Nucleus accumbens (tissue), 56 donors: ENCODE results near the gene VPS45.

Experiments
- DNase-seq, 56 donors: peaks; one replicate each; lab custom pipeline; 2025; lab: John Stamatoyannopoulos, UW

VPS45 gene

DNA sequence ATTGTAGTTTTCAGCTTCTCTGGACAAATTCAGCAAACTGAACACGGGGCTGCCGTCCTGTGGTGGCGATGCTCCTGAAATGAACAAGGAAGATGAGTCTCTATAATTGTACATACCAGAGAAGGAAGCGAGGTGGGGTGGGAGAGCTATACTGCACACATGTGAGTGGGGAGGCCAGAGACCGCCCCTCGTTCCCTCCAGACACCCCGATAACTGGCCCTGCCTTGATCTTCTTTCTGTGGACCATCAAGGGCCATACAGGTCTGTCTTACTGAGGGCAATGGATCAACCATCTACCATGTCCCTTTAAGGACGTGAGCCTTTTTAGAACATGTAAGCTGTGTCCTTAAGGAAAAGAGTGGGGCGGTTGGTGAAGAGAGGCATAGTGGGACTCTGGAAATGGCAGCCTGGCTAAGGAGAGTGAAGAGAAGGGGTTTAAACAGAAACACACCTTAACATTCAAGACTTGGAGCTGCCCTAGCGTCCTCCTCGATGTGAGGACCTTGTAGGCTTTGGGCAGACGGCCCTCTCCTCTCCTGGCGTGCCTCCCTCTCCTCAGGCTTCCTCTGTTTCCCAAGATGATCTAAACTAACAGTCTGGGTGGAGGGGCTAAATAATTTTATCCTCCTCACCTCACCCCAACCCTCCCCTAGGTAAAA, 88.0 kb downstream of the VPS45 start:
- no peak for DNase-seq

DNA sequence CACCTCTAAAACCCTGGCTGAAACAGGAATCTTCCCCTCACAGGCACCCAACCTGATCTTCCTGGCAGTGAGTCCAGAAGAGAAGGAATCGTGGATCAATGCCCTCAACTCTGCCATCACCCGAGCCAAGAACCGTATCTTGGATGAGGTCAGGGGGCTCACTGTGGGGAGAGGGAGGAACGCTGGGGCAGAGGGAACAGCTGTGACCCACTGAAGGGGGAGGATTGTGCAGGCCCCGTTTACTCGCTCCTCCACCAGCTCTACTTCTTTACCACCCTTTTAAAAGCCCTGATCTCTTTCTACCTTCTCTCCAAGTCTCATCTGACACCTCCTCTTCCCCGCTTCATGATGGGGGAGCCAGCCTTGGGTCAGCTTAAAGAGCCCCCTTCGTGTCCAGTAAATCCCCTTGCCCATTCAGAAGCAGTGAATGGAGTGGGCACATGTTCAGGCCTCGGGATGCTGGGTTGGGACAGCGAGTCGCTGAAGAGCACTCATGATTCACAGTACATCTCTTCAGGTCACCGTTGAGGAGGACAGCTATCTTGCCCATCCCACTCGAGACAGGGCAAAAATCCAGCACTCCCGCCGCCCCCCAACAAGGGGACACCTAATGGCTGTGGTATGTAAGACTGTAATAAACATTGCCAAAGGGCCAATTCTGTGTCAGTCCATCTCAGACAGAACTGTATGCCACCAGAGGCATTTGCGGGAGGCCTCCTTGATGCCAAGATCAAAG, 89.5 kb downstream of the VPS45 start:
- no peak for DNase-seq

GRCh38 chr1:150159550-150159949, 92.0 kb downstream of the VPS45 start:
- DNase-seq = peak in 2 of 56 donors; percentile 16 to 18

- DNase-seq = no peak
Measured at GRCh38 chr1:150160964-150161621, 93.5 kb downstream of the VPS45 start.

DNA sequence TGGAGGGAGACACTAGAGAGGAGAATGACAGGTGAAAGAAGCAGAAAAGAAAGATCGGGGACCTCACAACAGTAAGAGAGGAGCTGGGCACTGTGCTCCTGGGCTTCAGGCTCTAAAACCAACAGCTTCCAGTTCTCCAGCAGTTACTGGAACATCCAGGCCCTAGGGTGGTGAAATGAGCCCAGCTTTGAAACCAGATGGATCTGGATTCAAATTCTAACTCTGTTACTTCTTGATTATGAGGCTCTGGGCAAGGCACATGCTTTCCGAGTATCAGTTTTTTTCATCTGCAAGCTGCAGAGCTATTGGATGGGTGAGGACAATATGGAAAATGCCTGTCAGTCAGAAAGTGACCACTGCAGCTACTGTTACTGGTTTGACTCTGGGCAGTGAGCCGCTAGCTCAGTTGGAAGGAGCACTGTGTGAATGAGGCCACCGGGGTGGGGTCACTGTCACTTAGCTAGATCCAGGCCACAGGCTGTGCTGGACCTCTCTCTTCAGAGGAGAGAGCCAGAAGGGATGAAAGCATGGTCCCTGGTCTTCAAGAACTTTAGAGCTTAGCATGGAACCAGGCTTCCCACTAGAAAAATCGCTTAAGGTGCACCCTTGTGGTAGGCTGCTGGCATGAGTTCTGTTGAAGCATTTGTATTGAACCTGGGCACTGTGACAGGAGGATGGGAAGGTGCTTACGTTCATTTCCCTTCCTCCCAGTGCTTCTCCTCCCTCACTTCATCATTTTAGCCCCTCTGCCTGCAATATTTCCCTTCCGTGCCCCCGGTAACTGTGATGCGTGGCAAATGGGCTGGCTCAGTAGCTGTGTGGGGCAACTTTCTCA, 94.4 kb downstream of the VPS45 start:
- peak in 8 of 56 donors; percentile 13 to 56 (median 38) for DNase-seq

GRCh38 chr1:150162582-150162861, 94.9 kb downstream of the VPS45 start:
- DNase-seq = peak in 1 of 56 donors; percentile 49

- DNase-seq = peak in 50 of 56 donors; percentile 31 to 93 (median 74)
Measured at GRCh38 chr1:150162862-150163706, 95.5 kb downstream of the VPS45 start.

- DNase-seq = peak in 3 of 56 donors; percentile 13 to 17 (median 14)
Measured at GRCh38 chr1:150164224-150164623, 96.6 kb downstream of the VPS45 start.

DNA sequence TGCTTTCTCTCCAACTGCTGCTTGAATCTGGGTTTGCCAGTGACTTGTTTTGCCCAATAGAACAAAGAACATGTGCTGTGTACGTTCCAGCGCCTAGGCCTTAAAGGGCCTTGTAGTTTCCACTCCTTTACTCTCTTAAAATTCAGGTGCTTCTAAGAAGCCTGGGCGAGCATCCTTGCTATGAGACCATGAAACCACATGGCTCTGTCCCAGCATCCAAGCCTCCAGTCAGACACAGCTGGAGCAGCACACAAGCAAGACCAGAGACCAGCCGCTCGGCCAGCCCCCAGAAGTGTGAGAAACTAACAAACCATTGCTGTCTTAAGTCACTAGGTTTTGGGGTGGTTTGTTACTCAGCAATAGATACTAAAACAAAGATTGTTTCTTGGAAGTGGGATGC, 97.2 kb downstream of the VPS45 start:
- no peak for DNase-seq

DNA sequence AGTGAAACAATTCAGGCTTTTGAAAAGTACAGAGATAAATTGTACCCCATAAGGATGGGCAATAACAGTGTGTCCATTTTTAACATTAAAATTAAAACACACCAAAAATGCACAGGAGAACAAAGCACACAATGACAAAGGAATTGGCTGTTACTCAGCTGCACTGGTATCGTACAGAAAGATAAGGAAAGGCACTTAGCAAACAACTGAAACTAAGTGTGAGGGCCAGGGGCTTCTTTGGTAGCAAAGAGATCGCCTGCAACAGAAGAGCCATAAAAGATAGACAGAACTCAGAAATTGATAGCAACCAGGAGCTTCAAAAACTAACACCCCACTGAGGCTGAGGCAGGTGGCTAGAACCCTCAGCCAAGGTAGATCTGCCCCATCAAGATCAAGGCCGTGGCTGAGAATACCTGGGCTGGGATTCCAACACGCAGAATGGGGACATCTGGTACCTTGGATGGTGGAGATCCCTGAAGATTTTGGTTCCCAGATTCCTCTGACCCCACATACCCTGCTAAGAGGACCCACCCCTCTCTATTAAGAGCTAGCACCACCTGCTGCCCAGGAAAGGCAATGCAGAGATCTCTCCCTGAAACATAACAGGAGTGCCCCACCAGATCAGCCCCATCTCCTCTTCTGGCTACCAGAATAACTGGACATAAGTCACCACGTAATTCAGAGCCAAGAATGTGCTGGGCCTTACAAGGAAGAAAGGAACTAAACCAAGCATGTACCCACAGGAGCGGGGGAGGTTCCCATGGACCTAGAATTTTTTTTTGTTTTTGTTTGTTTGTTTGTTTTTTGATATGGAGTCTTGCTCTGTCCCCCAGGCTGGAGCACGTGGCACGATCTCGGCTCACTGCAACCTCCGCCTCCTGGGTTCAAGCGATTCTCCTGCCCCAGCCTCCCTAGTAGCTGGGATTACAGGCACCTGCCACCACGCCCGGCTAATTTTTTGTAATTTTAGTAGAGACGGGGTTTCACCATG, 98.3 kb downstream of the VPS45 start:
- peak in 13 of 56 donors; percentile 7 to 58 (median 22) for DNase-seq

- DNase-seq = peak in 20 of 56 donors; percentile 6 to 68 (median 22)
Measured at GRCh38 chr1:150168960-150169601, 101.5 kb downstream of the VPS45 start.

GRCh38 chr1:150171801-150172200, 104.2 kb downstream of the VPS45 start:
- DNase-seq = no peak

- no peak for DNase-seq
Measured at GRCh38 chr1:150173141-150173585, 105.6 kb downstream of the VPS45 start.

DNA sequence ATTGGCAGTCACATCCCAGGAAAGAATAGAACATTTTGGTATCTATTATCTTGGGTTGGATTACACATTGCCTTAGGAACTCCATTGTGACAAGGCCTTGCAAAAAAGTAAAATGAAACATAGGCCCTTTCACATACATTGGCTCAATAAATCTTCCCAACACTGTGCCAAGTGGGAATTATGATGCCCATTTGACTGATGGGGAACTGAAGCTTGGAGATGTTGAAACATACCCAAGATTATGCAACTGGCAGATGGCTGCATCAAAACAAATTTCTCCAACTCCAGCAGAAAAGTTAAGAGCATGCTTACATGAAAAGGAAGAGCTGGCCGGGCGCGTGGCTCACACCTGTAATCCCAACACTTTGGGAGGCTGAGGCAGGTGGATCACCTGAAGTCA, 109.0 kb downstream of the VPS45 start:
- no peak for DNase-seq

- no peak for DNase-seq
Measured at GRCh38 chr1:150178548-150178947, 111.0 kb downstream of the VPS45 start.

GRCh38 chr1:150179867-150180266, 112.3 kb downstream of the VPS45 start:
- no peak for DNase-seq

DNA sequence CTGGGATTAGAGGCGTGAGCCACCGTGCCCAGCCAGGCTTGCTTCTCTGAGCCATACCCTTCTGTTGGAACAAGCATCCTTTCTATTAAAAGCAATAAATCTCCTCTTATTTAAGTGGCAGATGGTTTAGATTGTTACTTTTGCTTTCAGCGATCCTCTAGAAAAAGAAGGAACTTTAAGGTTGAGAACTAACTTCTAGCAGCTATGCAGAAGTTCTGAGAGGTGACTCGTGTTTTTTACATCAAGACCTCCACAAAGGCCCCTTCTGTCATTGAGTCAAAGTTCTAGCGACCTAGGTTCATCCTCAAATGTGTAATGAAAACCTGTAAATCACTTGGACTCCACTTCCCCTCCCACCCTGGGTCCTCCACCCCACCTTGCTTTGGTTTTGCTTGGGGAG, 112.9 kb downstream of the VPS45 start:
- DNase-seq = no peak

- DNase-seq = peak in 49 of 56 donors; percentile 10 to 90 (median 56)
Measured at GRCh38 chr1:150182247-150182646, 114.7 kb downstream of the VPS45 start.
